Stimulated activated CD4-positive, alpha-beta T cell treated with anti-CD3 and anti-CD28 coated beads, Interleukin-1b, Interleukin-23, amount 100 ng/mL, for 24 hours (primary cell): ENCODE results near the gene PHLDB2.
"Not testable (repeated sequence)": the region's sequence is repeated elsewhere in the genome, so short reads cannot be mapped to it uniquely, and the experiment has no call there.

ENCODE experiments used
- DNase-seq, 4 experiments: peaks; one replicate each; pipeline ENCODE4 v3.0.0-alpha.2; 2020; ENCODE audit warnings: low read depth in 4 of 4, low spot score in 1 of 4

The PHLDB2 gene

DNA sequence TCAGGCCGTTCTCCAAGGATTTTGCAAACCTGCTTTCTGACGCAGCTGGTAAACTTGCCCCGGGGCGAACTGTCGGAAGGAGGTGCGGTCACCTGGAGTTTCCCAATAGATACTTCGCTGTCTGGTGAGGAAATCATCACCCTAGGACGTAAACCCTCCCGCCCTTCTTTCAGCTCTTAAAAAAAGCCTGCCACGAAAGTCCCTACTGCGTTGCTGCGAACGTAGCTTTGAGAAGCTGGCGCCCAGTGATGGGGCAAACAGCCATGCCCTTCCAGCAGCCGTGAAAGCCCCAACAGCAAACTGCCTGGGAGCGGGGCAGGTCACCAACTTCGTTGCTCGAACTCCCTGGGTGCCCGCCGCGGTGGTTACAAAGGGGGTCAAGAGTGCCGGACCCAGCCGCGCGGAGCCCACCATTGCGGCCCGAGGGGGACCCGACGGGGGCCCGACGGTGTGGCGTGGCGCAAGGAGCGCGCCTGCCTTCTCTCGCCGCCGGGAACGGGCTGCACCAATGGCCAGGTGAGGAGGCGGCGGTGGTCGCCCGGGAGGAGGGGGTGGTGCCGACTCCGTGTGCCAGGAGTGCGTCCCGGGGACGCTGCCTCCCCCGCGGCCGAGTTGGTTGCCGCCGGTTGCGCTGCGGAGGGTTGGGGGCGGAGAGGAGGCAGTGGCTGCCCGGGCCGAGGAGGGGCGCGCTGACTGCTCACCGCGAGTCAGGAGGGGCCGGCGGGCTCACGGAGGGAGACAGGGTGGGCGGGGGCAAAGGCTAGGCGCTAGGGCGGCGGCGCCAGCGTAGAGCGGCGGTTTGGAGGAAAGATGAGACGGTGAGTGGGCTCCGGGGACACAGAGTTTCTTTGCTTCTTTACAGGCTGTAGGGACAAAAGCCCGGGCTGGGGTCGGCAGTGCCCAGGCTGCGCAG, at the start of gene PHLDB2:
TSS of gene PHLDB2 (plus strand) at position 205 of the 913 bp plus-strand sequence. CDS start 24,813 bp downstream, outside the sequence.
- DNase-seq, result peak in 3 of 4 experiments; percentile 21 to 26 (median 25)

DNA sequence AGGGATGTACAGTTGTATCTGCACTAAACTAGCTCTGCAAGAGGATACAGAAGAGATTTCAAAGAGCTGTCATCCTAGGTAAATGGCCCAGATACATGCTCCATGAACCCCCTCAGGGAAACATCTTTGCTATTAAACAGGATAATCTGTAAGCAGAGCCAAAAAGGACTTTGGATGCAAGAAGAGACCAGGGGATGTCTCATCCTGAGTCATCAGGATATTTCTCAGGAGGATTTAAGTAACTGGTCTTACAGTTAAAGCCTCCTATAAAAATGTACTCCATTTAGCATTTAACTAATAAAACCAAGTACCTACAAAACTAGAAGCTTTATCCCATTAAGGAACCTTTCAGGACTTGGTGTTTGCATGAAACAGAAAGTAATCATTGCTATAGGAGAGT, 48.2 kb upstream of the PHLDB2 start:
- no peak for DNase-seq

DNA sequence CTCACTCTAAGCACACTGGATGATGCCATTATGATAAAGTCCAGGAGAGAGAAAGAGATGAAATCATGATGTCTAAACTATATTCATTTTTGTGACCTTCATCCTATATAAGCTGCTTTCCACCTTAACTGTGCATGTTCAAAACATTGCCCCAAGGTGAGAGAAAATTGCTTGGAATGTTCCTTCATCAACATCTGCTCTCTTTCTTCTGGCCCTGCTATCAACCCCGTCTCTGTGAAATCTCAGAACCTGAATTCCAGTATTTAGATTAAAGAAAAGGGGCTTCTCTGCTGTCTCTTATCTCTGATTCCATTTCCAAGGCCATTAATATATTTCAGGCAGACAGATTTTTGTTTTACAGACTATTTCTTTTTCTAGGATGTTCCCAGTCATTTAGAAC, 47.3 kb upstream of the PHLDB2 start:
- no peak for DNase-seq

DNA sequence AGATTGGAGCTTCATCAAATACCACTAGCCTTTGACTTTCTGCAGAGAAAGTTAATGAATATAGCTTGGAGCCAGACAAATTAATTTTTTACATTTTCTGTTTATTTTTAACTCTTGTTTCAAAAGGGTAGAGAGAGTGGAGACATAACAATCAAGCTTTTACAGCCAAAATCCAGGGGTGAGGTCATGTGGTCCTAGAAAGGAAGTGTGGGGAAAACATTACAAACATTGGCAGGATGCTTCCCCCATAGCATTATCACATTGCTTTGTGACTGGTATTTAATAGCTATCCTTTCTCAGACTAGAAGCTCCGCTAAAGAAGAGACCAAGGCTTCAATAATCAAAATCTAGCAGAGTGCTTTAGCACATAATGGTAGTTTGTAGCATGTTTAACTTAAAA, 46.4 kb upstream of the PHLDB2 start:
- no peak for DNase-seq

DNA sequence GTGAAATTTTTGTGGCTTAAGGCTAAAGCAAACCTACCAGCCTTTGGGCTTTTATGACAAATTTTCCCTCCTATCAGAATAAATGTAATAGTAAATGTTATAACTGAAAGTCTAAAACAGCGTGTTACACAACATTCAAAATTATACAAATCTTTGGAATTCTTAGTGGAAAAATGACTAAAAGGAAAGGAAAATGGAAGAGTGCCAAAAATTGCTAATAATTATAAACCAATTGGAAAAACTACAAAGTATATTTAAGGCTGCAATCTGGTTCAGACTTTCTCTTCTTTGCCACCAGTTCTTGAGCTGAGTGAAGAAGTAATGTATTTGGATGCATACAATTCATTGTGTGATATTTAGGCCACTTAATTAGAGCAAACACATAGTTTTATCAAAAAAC, 45.6 kb upstream of the PHLDB2 start:
- no peak for DNase-seq

DNA sequence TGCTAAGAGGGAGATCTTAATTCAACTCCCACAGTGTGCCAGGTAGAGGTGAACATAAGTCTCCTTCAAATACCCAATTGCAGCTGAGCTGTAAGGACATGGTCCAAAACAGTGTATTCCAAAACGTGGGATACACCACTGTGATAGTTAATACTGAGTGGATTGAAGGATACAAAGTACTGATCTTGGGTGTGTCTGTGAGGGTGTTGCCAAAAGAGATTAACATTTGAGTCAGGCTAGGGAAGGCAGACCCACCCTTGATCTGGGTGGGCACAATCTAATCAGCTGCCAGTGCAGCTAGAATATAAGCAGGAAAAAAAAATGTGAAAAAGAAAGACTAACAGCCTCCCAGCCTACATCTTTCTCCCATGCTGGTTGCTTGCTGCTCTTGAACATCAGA, 45.1 kb upstream of the PHLDB2 start:
- DNase-seq, result no peak

DNA sequence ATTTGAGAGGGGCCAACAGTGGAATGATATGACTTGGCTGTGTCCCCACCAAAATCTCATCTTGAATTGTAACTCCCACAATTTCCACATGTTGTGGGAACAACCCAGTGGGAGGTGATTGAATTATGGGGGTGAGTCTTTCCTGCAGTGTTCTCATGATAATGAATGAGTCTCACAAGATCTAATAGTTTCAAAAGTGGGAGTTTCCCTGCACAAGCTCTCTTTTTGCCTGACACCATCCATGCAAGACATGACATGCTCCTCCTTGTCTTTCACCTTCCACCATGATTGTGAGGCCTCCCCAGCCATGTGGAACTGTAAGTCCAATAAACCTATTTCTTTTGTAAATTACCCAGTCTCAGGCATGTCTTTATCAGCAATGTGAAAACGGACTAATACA, 42.3 kb upstream of the PHLDB2 start:
- DNase-seq, result not testable (repeated sequence)

DNA sequence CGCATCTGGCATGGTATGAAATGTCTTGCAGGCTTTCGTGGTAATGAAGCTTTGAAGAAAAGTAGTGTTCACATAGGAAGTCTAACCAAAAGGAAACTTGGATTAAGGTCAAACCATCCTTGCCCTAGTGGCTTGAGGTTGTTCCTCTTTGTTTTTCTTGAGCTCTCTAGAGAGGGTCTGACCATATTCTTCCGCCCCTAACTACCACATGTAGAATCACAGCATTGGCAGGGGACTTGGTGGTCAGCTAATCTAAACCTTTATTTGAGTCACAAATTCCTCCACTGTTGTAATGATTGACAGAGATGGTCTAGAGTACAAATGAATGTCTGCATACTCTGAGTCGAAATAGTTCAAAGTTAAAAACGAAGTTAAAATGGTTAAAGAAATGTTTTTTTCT, 39.1 kb upstream of the PHLDB2 start:
- no peak for DNase-seq

DNA sequence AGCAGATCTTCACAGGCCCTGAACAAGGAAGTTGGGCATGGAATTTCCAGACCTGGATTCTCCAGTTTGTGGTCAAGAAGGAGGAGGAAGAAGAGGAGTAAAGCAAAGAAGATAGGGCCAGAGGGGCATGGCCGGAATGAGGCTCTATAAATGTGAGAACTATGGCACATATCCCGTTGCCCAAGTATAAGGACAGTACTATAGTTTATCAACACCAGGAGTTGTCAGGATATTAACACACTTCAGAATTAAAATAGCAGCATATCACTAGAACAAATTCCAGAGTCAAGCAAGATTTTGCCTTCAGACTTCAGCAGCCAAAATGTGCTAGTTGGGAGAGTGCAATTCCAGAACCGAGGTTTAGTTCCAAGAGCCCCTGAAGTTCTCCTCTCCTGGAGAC, 38.4 kb upstream of the PHLDB2 start:
- DNase-seq, result no peak

DNA sequence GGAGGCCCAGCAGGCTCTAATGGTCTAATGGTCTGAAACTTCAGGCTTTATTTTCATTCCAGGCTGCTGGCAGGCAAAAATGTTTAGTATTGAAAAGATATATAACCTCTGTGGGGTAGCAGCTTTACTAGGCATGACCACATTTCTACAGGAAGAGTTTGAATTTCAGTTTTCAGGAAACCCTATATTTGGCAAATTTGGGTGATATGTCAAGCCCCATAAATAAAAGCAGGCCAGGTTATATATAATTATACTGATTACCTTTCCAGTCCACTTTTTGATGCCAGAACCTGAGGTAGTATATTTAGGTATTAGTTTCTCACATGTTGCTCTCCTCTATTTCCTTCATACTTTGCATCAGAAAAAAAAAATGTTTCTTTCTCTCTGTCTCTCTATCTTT, 37.2 kb upstream of the PHLDB2 start:
- no peak for DNase-seq

DNA sequence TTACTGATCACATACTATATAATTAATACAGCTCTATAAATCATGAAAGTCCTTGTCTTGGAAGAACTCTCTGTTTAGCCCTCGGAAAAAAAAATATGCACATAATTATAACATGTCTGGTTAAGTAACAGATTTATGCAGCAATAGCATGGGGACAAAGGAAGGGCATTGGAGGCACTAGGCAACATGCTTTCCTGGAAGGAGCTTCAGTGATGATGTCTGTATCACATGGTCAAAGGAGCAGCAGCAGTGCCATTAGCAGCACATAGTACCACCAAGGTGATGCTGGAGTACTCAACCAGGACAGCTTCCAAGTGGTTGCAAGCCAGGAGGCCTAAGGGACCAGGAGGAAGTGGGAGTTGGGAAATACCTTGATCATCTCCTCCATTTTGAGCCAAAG, 36.3 kb upstream of the PHLDB2 start:
- DNase-seq, result no peak

DNA sequence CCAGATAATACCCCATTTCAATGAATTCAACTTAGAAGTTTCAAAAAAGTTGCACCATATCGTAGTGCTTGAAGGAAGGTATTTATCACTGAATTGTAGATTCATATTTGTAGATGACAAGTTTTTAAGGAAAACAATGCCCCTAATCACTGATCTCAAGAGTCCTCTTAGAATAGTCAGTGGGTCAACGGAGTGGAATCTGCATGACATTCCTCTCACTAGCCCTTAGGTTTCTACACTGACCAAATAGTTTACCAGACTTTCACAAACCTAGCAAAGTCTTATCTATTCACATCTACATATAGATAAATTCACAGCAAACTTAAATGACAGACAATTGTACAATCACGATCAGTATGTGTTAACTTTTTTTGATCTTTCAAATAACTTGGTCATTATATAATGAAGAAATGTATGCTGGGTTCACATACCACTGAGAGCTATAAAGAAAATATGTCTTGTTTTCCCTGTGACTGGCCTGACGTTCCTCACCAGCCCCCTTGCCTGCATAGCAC, 35.7 kb upstream of the PHLDB2 start:
- no peak for DNase-seq

DNA sequence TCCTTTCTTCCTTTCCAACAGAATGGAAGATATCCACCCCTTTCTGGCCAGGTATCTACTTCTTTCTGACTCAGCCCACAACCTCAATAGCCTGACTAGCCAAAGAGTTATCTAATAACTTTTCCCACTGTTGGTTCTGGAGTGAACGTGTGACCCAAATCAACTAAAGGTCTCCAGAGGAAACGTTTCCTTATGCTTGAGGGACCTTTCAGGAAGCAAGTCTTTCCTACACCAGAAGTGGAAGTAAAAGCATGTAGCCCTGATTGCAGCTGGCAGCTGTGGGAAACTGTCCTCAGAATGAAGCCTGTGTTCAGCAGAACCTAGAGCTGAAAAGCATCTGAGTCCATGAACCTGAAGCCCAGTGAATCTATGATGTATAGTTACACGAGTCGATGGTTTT, 34.7 kb upstream of the PHLDB2 start:
- DNase-seq, result no peak

DNA sequence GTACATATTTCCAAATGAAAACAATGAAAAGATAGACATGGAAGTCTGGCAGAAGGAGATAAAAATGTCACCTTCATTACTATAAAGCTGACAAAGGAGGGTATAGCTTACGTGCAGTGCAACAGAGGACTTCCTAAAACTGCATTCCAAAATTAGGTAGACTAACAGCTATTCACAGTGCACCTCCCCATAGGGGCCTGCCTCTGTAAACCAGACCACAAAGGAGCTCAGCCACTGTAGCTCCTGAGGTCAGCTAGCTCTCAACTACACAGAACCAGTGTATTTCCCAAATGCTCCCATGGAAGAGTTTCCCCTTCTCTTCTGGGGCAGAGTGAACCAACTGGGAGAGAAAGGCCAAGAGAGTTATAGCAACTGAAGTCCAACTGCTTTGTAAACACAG, 31.2 kb upstream of the PHLDB2 start:
- DNase-seq, result no peak

DNA sequence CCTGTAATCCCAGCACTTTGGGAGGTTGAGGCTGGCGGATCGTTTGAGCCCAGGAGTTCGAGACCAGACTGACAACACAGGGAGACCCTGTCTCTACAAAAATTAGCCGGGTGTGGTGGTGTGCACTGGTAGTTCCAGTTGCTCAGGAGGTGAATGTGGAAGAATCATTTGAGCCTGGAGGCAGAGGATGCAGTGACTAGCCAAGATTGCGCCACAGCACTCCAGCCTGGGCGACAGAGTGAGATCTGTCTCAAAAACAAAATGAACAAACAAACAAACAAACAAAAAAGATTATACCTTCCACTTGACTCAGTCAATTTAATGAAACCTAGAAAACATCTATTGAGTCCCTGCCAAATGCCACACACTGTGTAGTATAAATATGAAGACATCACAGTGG, 30.5 kb upstream of the PHLDB2 start:
- DNase-seq, result no peak

DNA sequence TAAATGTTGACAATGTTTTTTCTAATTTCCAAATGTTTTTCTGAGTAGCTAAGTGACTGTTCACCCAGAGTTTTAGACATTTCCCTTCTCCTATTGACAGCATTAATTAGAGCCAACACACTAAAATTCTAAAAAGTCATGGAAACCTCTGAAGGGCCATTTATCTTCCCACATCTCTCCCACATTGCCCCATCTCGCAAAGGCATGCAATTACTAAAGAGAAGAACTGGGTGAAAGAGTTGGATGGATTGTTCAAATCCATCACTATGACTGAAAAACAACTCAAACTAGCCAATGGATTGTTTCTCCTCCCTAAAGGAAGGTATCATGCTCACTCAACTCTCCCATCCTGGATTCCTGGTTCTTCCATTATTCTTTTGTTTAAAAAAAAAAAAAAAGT, 30.0 kb upstream of the PHLDB2 start:
- DNase-seq, result no peak

DNA sequence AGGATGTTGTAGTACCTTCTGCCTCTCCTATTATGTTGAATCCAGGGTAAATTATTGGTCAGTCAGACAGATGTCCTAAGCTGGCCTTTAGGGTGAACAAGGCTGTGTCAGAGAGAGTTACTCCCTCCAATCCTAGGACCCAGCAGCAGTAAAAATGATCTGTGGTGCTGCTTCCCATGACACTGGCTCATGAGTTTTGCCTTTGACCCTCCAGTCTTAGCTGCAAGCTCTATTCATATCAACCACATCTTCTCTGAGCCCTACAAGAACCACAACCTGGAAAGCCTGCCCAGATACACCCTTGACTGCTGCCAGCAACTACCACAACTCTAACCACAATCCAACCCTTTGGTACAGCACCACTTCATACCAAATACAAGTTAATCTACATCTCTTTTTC, 27.2 kb upstream of the PHLDB2 start:
- DNase-seq, result no peak

DNA sequence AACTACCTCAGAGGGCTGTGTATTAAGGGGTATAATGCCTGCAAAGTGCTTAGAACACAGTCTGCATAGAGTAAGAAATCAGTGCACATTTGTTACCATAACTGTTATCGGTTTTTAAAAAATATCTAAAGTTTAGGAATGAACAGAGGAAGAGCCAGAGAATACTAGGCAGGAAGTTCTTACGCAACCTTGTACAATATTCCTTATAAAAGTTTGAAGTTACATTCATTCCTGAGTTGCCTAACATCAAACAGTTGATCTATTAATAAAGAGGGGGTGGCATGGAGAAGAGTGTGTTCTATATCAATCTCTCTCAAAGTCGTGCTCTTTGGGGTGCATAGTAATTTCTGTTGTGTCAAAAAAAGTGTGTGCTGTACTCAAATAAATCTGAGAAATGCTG, 22.0 kb upstream of the PHLDB2 start:
- DNase-seq, result no peak

DNA sequence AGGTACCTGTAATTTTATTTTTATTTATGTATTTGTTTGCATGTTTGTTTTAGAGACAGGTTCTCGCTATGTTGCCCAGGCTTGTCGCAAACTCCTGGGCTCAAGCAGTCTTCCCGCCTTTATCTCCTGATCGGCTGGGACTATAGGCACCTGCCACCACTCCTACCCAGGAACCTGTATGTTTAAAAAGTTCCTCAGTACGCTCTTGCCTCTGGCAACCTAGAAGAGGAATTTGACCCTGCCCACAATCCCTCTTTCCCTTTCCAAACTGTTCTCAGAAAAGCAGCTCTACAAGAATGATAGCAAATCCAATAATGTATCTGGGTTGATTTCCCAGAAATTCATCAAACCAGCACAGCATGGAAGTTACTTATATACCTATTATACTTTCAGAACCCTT, 20.9 kb upstream of the PHLDB2 start:
- DNase-seq, result no peak

DNA sequence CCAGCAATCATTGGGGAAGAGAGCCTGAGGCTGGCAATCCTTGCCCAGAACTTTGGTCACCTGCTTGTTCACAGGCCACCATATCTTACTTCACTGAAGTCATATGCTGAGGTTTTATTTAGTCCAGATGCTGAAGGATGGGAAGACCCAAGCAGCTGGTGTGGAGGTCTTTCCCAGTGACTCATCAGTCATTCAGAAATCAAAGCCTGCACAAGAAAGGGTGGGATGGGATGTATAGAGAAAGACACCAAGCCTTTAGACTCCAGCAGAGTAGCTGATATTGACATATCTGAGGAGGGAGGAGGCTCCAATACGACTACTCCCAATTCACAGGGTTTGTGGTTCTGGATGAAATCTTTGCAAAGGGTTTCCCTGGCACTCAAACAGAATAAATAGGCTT, 13.0 kb upstream of the PHLDB2 start:
- no peak for DNase-seq

DNA sequence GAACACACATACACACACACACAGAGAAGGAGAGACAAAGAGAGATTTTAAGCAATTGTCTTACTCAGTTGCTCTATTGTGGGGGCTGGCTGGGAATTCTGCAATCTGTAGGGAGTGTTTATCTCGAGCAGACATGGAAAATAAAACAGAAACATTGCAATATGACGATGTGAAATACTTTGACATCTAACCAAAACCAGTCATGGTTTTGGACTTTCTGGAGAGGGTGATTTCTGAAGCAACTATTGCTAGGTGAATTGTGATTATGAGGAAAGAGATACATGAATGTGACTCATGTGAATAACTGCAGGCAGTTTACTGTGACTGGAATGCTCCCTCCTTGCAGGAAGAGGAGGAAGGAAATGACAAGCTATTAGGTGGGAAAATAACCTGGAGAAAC, 12.3 kb upstream of the PHLDB2 start:
- no peak for DNase-seq

DNA sequence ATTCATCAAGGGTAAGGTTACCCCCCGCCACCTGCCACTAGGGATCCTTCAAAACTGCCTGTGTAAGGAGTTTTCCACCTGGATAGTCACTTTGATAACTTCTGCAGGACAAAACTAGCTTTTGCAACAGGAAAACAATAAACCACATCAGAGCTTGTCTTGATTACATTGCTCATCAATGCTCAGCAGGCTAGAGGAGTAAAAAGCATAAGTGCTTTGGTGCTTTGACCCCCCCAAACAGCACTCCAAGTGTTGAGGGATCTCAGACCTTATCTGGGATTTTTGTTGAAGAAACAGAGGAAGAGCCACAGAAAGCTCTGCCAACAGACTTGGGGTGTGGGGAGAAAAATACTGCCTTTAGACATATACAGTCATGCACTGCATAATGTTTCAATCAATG, 10.8 kb upstream of the PHLDB2 start:
- DNase-seq, result no peak

DNA sequence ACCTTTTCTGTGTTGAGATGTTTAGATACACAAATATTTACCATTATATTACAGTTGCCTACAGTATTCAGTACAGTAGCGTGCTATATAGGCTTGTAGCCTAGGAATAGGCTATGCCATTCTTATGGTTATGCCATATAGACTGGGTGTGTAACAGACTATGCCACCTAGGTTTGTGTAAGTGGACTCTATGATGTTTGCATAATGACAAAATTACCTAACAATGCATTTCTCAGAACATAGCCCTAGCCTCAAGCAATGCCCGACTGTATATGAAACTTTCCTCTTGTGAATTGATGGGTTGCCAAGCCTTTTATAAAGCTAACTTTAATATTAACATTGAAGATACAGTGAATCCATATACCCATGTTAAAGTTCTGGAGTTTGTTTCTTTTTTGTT, 10.3 kb upstream of the PHLDB2 start:
- no peak for DNase-seq
